Fibroblast of mammary gland (primary cell): ENCODE results near the gene RPA1.

Experiments
- DNase-seq: peaks from one replicate; pipeline ENCODE4 v3.0.0-alpha.2; 2010; ENCODE audit warnings: low read depth
- H3K4me3 ChIP-seq: 2 replicates; pipeline ENCODE4 v1.5.1; 2011; ENCODE audit warnings: low read depth, mild to moderate bottlenecking, low read length, moderate library complexity; ENCODE audit not compliant: control insufficient read depth
- TF ChIP-seq, protein P1 (sequence below): conservative IDR thresholded peaks from 2 replicates; pipeline ENCODE4 v1.5.1; 2011; ENCODE audit warnings: low read depth, low read length, inconsistent platforms; ENCODE audit not compliant: control insufficient read depth, insufficient read depth

The RPA1 gene

DNA sequence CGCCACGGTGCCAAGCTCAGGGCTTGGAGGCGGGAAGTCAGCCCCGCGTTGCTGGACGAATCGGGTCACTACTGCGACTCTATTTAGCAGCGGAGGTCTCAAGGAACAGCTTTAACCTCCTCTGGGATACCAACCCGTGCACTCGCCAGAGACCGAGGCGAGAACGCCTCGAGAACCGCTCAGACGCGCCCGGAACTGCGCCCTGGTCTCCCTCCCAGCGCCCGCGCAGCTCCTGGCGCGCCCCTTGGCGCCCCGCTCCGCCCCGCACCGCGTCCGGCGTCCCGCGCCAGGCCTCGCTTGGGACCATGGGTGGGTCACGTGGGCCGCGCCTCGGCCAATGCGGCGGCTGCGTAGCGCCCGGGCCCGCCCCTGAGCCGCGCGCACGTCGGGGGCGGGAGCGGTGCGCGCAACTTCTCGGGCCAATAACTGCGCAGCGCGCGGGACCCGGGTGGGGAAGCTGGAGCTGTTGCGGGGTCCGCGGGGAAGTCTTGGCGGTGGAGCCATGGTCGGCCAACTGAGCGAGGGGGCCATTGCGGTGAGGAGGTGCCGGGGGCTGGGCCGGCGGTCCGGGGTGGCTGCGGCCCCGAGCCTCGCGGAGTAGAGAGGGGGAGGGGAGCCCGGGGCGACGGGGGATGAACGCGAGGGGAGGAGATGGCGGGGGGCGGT lies at the start of gene RPA1, which contains the start of gene SMYD4:
RPA1 (plus strand) TSS at position 414 of the 666 bp plus-strand sequence; CDS start at position 503, 89 bp downstream.
SMYD4 (minus strand) TSS at position 311 of the 666 bp plus-strand sequence. CDS start 1,908 bp downstream, outside the sequence.
- H3K4me3 ChIP-seq: peak within 1 kb of the TSS; percentile 87
- peak; percentile 79 for DNase-seq
- TF ChIP-seq, protein P1, sequence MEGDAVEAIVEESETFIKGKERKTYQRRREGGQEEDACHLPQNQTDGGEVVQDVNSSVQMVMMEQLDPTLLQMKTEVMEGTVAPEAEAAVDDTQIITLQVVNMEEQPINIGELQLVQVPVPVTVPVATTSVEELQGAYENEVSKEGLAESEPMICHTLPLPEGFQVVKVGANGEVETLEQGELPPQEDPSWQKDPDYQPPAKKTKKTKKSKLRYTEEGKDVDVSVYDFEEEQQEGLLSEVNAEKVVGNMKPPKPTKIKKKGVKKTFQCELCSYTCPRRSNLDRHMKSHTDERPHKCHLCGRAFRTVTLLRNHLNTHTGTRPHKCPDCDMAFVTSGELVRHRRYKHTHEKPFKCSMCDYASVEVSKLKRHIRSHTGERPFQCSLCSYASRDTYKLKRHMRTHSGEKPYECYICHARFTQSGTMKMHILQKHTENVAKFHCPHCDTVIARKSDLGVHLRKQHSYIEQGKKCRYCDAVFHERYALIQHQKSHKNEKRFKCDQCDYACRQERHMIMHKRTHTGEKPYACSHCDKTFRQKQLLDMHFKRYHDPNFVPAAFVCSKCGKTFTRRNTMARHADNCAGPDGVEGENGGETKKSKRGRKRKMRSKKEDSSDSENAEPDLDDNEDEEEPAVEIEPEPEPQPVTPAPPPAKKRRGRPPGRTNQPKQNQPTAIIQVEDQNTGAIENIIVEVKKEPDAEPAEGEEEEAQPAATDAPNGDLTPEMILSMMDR: no peak

DNA sequence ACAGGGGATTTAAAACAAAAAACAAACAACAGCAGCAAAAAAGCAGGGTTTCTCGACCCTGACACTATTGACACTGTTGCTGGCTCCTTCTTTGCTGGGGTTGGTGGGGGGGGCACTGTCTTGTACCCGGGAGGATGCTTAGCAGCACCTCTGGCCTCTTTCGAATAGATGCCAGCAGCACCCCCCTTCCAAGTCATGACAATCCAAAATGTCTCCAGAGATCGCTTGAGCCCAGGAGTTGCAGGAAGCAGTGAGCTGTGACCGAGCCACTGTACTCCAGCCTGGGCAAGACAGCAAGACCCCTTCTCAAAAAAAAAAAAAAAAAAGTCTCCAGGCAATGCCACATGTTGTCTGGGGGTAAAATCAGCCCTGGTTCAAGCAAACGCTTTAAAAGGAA lies 47.6 kb upstream of the RPA1 start:
- TF ChIP-seq, protein P1: no peak
- no peak for DNase-seq

DNA sequence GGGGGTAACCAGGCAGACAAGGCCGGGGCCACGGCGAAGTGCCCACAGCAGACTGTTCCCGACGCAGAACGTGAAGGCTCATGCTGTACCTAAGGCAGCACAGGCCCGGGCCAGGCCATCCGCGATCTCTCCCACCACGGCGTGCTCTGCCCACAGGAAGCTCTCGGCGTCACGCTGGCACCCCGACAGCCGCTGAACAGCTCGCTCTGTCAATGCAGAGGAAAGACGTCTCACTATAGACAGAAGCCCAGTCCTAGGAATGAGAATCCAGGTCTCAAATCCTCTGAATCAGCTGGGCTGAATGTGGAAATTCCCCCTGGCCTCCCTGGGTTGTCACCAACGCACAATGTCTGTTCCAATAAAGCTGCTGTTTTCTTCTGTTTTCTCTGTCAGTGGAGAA lies 46.5 kb upstream of the RPA1 start:
- no peak overlapping the region for H3K4me3 ChIP-seq
- peak; percentile 67 for DNase-seq
- TF ChIP-seq, protein P1: no peak

More for the DNA sequence above, 47.6 kb upstream of the RPA1 start:
- no peak overlapping the region for H3K4me3 ChIP-seq

DNA sequence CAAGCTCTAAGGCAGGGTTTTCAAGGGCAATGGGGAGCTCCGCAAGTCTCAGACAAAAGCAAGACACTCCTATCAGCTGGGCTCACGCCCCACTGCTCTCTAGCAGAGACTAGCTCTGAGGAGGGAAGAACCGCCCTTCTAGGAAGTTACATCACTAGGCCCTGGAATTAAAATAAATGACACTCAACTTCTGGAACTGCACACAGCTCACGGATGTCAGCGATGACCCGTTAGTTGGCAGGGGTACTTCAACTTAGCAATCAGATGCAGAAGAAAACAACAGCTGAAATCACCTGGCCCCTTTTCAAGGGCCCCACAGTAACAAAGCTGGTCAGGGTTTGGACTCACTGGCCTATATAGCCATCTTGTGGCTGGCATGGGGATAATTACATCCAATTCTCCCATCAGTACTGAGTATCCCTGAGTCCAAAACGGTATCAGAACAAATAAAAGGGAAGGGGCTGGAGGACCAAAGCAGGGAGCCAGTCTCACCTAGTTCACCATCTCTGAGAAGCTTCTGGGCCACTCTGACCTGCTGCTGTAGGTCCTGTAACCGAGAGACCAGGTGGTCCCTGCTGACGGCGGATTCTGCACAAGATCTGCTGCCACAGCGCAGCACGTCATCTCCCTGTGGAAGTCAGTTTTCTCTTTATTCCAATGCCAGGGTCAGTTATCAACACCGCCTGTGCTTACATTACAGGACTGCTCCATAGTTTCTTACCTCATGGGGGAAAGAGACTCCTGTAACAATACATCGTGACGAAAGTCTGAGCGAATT lies 45.8 kb upstream of the RPA1 start:
- peak; percentile 99 for DNase-seq
- TF ChIP-seq, protein P1: peak; percentile 89
- H3K4me3 ChIP-seq: no peak overlapping the region

DNA sequence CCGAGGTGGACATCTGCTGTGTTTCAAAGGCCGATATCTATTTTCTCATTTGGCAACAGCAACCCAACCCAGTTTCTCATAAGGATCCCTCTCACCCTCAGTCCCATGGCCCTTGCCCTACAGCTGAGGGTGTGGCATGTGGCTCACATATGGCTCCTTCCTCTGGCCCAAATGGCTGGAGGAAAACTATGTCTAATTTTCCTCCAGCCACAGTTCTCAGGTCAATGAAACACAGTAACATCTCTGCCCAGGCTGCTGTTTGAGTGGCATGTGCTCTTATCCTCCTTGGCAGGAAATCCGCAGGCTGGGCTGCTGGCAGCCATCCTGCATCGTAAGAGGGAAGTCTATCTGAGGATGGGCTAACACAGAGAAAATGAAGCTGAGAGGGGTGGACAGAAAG lies 43.9 kb upstream of the RPA1 start:
- no peak overlapping the region for H3K4me3 ChIP-seq
- TF ChIP-seq, protein P1: no peak

DNA sequence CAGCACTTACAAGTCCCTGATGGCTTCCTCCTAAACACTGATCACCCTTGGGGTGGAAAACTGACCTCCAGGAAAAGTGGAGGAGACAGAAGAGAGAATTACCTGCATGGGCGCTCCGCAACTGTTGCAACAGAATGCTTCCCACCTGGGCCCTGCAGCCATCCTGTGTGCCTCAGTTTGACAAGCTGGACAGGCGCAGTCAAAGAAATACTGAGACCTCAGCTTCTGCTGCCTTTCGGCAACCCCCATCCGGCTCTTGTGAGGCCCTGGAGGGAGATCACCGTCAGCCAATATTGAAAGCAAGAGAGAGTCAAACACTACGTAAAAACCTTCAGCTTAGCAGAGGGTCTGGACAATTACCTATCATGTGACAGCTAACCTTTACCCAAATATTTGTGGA lies 43.1 kb upstream of the RPA1 start:
- peak; percentile 32 for DNase-seq
- TF ChIP-seq, protein P1: no peak
- no peak overlapping the region for H3K4me3 ChIP-seq

More for the DNA sequence above, 43.9 kb upstream of the RPA1 start:
- DNase-seq: peak; percentile 70
